Kidney glomerular epithelial cell (primary cell): Measurements from ENCODE around the gene SNX32.

Source experiments
- DNase-seq: peaks from one replicate; lab custom pipeline; 2025; lab: John Stamatoyannopoulos, UW

SNX32 gene

DNA sequence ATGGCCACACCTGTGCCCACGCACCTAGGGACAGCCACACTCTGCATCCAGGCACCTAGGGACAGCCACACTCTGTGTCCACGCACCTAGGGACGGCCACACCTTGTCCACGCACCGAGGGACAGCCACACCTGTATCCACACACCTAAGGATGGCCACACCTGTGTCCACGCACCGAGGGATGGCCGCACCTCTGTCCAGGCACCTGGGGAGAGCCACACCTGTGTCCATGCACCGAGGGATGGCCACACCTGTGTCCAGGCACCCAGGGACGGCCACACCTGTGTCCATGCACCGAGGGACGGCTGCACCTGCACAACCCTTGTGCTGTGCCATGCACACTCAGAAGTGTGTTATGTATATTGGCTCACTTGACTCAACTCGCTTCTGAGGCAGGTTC, 36.1 kb upstream of the SNX32 start:
- DNase-seq, result no peak

DNA sequence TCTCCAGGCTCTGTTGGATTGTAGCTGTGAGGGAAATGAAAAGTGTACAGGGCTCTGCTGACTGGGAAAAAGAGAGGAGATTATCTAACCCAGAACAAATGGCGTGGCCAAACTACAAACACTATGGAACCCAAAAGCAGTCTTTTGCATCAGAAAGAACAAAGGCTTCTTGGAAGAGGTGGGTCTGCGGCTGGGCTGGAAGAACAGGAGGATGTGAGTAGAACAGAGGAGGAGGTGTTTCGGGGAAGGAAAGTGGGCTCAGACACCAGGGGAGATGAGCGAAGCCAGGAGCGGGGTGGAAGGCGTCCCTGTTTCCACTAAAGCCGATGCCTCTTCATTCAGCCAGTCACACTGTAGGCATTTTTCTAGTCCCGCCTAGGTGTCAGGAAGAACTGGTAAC, 34.9 kb upstream of the SNX32 start:
- DNase-seq, result no peak

DNA sequence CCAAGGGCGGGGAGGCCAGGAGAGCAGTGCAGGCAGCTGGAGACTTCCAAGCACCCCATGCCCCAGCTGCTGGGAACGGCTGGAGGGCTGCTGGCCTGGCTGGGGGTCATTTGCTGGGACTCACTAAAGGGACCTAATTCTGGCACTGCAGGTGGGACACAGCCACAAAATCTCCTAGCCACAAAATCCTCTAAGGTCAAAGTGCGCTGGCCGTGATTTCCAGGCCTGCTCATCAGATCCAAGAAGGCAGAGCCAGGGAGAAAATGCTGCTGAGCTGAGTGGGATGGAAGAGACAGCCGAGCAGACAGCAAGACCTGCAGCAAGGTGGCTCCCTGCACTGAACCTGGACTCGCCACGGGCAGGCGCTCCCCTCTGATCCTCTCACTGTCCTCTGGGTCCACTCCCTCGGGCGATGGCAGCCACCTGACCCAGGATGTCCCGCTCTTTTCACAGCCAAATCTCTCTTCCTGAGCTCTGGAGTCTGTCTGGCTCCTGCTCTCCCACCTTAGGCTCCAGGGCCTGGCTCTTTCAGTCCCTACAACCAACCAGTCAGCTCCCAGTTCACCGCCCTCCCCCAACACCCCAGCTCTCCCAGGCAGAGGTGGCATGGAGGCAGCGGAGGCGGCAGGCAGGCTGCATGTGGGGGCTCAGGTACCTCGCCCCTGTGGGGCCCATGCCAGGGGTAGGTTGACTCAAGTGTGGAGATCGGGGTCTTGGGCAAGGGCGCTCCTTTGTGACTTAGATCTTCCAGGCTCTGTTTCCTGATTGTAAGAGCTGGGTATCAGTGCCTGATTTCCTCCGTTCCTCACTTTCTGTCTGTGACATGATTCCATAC, 32.4 kb upstream of the SNX32 start:
- DNase-seq, result no peak

DNA sequence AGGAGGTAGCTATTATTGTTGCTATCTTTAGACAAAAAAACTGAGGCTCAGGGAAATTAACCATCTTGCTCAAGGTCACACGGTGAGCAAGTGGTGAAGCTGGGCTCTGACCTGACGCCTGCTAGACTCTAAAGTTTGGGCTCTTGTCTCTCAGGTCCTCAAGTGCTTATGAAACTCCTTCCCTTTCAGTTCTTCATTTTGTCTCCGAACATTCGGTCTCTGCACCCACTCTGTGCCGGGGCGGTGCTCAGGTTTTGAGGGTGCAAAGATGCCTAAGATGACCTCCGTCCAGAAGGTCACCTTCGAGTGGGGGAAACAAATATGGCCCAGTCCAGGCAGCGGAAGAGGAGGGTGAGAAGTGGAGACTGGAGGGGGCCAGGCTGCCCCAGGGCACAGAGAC, 30.9 kb upstream of the SNX32 start:
- DNase-seq, result no peak

DNA sequence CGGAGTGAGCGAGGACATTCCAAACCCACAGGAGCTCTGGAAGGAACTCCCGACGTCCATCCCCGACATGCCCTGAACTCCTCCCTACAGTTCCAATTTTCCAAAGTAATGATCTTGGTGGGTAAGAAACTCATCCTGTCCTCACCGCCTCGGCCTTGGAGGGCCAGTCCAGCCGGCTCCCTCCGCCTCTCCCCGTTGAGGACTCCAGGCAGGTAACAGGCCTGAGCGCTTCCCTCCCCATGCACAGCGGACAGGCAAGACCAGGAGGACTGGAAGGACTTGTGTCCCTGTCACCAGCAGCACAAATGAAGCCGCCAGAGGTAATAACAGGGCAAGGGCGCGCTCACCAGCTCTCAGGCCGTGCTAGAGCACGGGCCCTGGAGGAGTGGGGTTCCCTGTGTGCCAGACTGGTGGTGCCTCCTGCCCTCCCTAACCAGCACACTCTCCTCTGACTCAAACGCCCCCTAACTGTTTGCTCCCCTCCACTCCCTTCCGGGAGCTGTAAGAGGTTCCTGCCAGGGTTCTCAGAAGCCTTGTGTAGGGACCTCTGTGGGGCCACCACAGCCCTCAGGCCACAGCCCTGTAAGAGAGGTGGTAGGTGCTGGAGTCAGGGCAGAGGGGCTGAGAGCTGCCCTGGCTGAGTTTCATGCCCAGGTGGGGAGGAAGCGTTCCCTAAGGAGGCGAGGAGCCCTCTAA, 29.8 kb upstream of the SNX32 start:
- no peak for DNase-seq

DNA sequence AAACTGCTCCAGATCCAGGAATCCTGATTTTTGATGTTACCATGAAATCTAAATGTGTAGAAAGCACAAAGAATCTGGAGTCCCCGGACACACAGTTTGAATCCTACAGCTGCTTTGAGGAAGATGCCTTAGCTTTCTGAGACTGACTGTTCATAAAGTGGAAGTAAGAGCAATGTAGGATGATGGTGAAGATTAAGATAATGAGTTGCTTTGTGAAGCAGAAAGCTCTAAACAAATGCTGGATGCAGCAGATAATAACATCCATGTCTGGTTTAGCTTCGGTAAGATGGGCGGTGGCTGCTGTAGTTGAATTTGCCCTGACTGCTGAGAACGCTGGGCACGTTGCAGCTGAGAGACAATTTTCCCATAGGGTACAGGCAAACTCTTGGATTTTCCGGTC, 26.8 kb upstream of the SNX32 start:
- DNase-seq, result no peak

DNA sequence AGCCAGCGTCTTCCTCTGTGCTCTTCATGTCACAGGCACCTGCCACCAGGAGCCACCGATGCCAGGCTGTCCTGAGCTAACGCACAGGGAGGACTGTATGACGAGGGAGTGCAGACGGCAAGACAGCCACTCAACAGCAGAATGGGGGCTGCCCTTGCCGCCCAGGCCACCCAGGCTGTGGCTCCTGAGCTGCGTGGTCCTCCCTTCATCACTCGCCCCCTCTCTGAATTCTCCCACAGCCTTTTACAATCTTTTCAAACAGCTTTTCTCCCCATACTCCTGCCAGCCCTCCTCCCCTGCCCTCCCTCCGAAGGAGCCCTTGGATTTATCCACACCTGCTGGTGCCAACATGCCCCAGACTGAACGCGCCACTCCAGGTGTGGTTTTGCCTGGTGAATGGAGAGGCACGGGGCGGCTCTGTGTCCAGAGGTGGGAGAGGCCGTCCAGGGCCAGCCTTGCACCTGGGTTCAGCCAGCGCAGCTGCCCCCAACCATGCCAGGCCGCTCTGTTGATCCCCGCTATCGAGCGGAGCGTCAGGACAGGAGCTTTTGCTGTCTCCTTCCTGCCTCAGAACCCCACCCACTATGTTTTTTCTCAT, 24.9 kb upstream of the SNX32 start:
- no peak for DNase-seq

DNA sequence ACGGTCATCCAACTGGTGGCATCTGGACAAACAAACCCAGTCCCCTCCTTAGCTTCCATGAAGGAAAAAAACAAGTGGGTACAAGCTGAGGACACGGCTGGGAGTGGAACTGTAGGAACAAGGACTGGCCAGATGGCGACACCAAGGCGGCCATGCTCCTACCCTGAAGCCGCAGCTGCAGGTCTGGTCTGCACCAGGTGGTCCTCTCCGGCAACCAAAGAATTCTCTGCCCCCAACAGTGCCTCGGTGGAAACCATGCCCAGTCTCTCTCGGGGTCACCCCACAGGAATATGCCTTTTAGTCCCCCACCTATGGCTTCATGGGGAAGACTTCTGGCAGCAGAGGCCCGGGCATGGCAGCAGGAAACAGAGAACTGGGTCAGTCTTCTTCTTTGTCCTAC, 24.3 kb upstream of the SNX32 start:
- no peak for DNase-seq

DNA sequence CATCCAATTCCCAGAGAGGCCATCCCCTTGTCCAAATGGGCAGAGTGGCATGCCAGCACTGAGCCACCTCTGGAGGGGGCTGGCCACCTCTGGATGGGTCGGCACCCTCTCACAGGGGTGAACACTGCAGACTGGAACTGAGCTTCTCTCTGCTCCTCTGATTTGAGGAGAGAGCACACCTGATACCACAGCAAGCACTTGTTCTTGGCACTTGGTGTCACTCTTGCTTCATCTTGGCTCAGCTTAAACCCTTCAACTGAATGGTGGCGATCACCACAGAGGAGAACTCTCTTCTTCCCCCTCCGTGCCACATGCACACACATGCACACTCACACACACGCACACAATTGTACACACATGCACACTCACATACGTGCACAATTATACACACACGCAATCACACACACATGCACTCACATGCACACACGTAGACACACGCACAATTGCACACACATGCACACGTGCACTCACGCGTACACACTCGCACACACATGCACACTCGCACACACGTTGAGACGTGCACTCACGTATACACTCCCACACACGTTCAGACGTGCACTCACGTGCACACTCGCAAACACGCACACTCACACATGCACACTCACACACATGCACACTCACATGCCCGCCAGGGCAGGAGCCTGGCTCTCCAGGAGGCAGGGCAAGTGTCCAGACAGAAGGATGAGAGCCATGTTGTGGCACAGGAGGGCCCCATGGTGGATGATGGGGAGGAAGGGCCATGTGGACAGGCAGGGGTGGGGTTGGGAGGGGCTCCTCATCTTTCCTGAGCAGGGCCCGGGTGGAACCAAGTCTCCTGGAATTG, 23.5 kb upstream of the SNX32 start:
- no peak for DNase-seq

DNA sequence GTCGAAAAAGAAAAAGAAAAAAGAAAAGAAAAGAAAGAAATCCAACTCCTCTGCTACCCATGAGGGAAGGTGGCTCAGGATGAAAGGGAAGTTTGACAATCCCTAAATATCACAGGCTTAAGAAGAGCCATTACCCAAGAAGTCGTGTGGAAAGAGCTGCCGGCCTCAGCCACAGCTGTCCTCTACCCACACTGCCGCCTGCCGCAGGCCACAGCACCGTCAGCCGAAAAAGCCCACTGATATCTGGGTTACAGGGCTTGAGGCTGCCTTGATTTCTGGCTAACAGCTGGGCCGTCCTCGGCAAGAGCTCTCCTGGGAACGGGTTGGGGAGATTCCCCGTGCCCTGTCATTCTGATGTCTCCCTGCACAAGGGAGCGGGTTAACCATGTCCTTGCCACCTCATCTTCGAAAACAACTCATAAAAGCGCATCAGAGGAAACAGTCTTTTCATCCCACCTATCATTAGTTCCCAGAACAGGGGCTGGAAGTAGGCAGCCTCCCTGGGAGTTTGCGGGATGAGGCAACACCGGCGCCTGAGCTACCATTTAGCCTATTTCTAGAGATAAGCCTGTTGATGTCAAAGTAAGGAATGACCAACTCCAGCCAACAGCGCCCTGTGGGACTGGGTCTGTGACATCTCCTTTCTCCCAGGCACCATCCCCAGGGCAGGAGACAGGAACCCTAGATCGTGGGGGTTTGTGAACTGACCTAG, 21.8 kb upstream of the SNX32 start:
- no peak for DNase-seq

DNA sequence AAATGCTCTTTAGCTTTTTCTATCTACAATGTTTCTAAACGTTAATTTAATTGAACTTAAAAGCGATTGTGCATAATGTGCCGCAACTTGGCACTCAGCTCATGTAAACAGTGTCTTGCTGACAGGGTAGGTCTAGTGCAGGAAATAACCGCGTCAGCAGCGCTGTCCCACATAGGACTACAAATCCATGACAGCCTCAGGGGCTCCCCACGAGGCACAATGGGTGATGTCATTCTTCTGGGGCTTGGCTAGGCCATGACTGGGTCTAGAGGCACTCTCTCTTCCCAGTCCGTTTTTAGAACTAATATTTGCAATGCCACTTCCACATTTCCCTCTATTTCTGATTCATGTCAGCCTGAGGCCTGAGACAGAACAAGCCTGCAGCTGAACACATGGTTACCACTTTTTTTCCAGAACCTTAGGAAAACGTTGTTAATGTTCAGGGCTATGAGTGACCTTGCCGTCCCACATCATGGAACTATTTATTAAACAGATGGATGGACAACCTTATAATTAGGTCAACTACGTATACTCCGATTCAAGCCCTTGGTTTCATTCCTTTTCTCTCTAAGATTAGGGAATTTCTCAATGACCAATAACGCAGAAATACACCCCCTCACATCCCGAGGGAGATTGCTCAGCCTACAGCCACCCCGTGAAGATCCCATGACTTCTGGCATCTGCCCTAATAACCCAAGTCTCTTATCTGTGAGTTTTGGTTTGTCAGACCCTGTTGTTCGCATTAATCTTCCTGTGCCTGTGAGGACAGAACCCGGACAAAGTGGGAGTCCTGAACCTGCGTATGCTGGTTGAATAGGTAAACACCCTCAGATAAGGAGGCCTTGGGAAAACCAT, 19.4 kb upstream of the SNX32 start:
- no peak for DNase-seq

DNA sequence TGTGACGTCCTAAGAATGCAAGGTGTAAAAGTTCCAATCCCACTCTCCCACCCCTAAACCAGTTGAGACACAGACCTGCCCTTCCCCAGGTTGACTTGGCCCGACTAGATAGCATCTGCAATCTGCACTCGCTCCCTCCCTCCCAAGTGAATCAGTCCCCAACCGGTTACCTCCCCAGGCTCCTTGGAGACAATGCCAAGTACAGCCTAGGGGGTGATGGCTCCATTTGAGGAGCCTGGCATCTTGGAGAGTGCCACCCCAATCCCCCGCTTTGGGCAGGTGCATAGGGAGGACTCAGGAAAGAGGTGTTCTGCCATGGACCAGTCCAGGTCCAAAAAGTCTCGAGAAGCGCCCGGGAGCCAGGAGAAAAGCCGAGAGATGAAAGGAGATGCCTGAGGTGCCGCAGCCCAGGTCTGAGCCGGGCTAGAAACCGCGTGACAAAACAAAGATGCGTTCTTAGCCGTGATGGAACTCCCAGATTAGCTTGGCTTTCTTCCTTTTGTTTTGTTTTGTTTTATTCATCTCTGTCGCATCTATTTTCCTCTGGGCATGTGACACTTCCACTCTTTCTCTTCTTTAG, 18.7 kb upstream of the SNX32 start:
- no peak for DNase-seq

DNA sequence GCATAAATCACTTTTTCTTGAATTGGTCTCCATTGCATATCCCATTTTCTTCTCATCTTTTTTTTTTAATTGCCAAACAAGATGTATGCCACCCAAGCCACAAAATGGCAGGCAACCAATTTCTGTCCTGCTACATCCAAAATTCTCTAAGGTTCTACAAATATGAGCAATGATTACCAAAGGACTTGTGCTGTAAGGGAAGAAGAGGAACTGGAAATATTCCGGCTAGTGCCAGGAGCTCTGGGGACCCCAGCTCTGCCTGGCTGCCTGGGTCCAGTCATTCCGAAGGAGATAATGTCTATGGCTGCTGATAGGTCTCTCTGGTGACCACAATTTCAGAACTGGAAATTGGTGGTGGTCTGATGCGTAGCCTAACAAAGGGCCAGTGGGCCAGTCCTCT, 17.1 kb upstream of the SNX32 start:
- no peak for DNase-seq

DNA sequence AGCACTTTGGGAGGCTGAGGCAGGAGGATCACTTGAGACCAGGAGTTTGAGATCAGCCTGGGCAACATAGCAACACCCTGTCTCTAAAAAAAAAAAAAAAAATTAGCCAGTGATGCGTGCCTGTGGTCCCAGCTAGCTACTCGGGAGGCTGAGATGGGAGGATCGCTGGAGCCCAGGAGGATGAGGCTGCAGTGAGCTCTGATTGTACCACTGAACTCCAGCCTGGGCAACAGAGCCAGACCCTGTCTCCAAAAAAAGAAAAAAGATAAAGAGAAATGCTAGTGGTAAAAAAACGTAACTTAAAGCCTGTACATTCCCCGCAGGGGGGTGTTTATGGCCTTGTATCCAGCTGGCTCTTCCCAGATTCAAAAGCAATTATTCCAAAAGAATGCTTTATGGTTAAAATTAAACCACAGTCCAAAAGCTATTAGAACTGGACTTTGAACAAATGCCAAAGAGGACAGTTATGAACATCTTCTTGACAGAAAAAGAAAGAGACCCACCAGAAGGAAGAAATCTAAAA, 16.4 kb upstream of the SNX32 start:
- DNase-seq, result peak; percentile 31

DNA sequence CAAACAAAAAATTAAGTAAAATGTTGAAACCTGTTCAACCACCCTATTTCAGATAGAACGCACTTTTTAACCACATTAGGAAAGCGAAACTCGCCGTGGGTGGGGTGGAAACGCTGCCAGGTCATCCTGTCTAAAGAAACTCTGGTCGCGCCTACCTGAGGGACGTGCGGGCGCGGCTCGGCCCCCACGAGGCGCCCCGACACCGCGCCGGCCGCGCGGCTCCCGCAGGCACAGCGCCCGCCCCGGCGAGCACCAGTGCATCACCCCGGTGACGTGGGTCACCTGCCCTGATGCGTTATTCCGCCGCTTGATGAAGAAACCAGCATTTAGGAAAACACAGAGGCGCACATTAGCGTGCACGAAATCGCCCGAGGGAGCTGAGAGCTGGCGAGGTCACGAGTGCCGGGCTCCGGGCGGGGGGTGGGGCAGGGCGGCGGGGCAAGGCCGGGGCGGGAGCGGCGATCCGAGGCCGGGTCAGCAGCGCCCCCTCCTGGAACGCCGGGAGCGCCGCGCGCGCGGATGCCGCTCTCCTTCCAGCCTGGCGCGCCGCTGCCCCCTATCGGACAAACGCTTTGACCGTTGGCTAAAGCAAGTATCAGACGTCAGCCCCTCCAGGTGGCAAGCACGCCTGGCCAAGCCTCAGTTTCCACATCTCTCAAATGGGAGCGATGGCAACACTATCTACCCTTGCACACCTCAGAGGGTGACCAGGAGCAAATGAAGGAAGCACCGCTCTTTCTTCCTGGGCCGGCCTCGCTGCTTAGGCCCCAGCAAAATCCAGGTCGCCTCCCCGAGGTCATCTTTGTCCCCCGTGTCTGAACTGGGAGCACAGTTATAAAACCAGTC, 15.7 kb upstream of the SNX32 start:
- peak; percentile 86 for DNase-seq

DNA sequence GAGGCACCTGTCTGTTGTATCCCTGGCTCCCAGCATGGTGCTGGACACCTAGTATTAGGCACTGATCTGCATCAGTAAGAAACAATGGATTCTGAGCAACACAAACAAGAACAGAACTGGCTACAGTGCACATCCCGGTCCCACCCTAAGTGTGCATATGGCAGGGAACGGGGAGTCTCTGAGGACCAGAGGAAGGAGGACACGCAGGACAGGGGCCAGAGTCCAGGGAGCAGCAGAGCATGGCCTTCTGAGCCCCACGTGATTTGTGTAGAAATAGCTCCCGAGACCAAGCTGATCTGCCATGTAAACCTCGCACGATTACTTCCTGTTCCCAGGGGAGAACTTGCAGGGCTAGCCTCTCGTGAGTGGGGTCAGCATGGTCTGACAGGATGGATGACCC, 12.7 kb upstream of the SNX32 start:
- no peak for DNase-seq

DNA sequence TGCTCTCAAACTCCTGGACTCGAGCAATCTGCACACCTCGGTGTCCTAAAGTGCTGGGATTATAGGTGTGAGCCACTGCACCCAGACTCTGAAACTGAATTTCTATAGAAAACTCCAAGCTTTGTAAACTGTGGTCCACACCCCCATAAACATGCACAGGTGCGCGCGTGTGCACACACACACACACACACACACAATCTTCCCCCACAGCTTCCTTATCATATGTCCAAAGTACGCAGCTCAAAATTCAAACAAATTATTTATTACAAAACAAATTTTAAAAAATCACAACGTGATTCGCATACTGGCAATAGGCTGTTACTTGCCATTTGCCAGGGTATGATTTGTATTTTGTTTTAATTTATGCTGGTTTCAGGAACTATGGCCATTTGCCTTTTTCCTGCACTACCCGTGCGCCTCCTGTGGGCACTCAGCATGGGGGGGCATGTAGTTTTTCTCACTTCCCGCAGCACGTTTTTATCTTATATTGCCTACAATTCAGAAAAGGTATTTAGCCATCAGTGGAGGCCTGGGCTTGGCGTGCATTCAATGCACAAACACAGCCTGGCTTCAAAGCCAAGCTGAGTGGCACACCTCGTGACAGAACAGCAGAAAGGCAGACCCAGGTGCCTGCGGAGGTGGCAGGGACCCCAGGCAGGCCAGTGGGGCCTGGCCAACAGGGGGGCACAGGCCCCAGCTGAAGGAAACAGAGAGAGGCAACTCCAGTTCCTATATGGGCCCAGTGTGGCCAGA, 10.8 kb upstream of the SNX32 start:
- DNase-seq, result no peak

DNA sequence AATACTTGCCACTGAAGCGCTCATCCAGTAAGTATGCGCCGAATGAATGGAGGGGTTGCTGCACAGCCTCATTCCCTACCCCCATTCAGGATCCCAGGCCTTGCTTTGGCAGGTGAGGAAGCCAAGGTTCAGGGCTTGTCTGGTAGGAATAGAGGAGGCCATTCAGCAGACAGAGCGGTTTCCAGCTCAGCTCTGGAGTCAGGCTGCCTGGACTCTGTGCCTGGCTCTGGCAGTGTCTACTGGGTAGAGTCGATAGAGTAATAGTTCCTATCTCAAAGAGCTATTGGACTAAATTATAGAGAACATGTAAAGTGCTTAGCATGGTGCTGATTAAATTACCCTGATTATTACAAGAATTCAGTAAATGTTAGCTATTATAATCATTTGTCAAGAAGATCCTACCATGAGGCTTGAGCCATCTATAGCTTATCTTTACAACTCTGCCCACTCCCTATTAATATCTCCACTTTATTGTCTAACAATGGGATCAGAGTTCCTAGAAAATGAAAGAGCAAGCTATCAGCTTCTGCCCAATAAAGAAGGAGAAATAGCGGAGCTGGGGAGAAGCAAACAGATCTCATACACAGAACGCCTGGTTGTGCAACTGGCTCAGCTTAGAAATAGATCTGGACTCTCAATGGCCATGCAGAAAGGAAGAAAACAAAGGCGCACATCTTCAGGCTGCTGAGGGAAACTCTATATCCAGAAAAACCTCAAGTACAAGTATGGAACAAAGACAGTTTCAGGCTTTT, 6.6 kb upstream of the SNX32 start:
- no peak for DNase-seq
